ENCODE measurements around the gene SYT14.
A peak's percentile ranks its signal among the peaks of the same experiment; 100 is the strongest.

SYT14 gene

GRCh38 chr1:209924390-209924789 is 13.6 kb upstream of the SYT14 start:
- ATAC-seq (ENCODE audit: low read depth) (no peak), DNase-seq (ENCODE audit: low spot score) (no peak)
- H3K36me3 ChIP-seq (ENCODE audit: low read depth) = no peaks in the 10 kb centered on the region
- TF ChIP-seq CTCF (IDR thresholded peaks at IDR 0.05; ENCODE audit: poor library complexity, severe bottlenecking) = no peak
- H3K4me1 ChIP-seq (ENCODE audit: insufficient read depth, poor library complexity, severe bottlenecking) = no peaks in the 10 kb centered on the region
- H3K9me3 ChIP-seq (ENCODE audit: severe bottlenecking) = no peaks in the 10 kb centered on the region
- no peak overlapping the region for H3K27ac ChIP-seq (ENCODE audit: poor library complexity, severe bottlenecking)
- H3K27me3 ChIP-seq (ENCODE audit: insufficient read depth, poor library complexity, severe bottlenecking) = no peaks in the 10 kb centered on the region
- no peak overlapping the region for H3K4me3 ChIP-seq (ENCODE audit: severe bottlenecking)

- Histone ChIP-seq H3K27me3 (ENCODE audit: insufficient read depth, poor library complexity, severe bottlenecking) (no peaks in the 10 kb centered on the region), H3K27ac (ENCODE audit: poor library complexity, severe bottlenecking) (no peak overlapping the region), H3K4me3 (ENCODE audit: severe bottlenecking) (no peak overlapping the region), H3K4me1 (ENCODE audit: insufficient read depth, poor library complexity, severe bottlenecking) (no peaks in the 10 kb centered on the region), H3K36me3 (ENCODE audit: low read depth) (no peaks in the 10 kb centered on the region), H3K9me3 (ENCODE audit: severe bottlenecking) (no peaks in the 10 kb centered on the region)
- no peak for DNase-seq (ENCODE audit: low spot score)
- TF ChIP-seq CTCF (IDR thresholded peaks at IDR 0.05; ENCODE audit: poor library complexity, severe bottlenecking) = no peak
- peak; percentile 66; the same call in 1 of the 3 replicates for ATAC-seq (ENCODE audit: low read depth)
These were observed 12.0 kb upstream of the SYT14 start for GRCh38 chr1:209926045-209926444.

- Histone ChIP-seq H3K4me3 (ENCODE audit: severe bottlenecking) (no peak overlapping the region), H3K36me3 (ENCODE audit: low read depth) (no peaks in the 10 kb centered on the region), H3K27ac (ENCODE audit: poor library complexity, severe bottlenecking) (no peak overlapping the region), H3K27me3 (ENCODE audit: insufficient read depth, poor library complexity, severe bottlenecking) (no peaks in the 10 kb centered on the region), H3K9me3 (ENCODE audit: severe bottlenecking) (no peaks in the 10 kb centered on the region), H3K4me1 (ENCODE audit: insufficient read depth, poor library complexity, severe bottlenecking) (no peaks in the 10 kb centered on the region)
- no peak for TF ChIP-seq CTCF (IDR thresholded peaks at IDR 0.05; ENCODE audit: poor library complexity, severe bottlenecking)
- ATAC-seq (ENCODE audit: low read depth) (no peak), DNase-seq (ENCODE audit: low spot score) (no peak)
These were observed 10.6 kb upstream of the SYT14 start for GRCh38 chr1:209927466-209927865.

GRCh38 chr1:209929751-209930150 is 8.3 kb upstream of the SYT14 start:
- Histone ChIP-seq H3K4me3 (ENCODE audit: severe bottlenecking) (no peak overlapping the region), H3K27me3 (ENCODE audit: insufficient read depth, poor library complexity, severe bottlenecking) (no peaks in the 10 kb centered on the region), H3K4me1 (ENCODE audit: insufficient read depth, poor library complexity, severe bottlenecking) (no peaks in the 10 kb centered on the region), H3K9me3 (ENCODE audit: severe bottlenecking) (no peaks in the 10 kb centered on the region), H3K27ac (ENCODE audit: poor library complexity, severe bottlenecking) (no peak overlapping the region), H3K36me3 (ENCODE audit: low read depth) (no peaks in the 10 kb centered on the region)
- no peak for TF ChIP-seq CTCF (IDR thresholded peaks at IDR 0.05; ENCODE audit: poor library complexity, severe bottlenecking)
- no peak for ATAC-seq (ENCODE audit: low read depth)
- DNase-seq (ENCODE audit: low spot score) = no peak

GRCh38 chr1:209931141-209931540 is 6.9 kb upstream of the SYT14 start:
- Histone ChIP-seq H3K4me1 (ENCODE audit: insufficient read depth, poor library complexity, severe bottlenecking) (no peaks in the 10 kb centered on the region), H3K27me3 (ENCODE audit: insufficient read depth, poor library complexity, severe bottlenecking) (no peaks in the 10 kb centered on the region), H3K27ac (ENCODE audit: poor library complexity, severe bottlenecking) (no peak overlapping the region), H3K4me3 (ENCODE audit: severe bottlenecking) (no peak overlapping the region), H3K36me3 (ENCODE audit: low read depth) (no peaks in the 10 kb centered on the region), H3K9me3 (ENCODE audit: severe bottlenecking) (no peaks in the 10 kb centered on the region)
- DNase-seq (ENCODE audit: low spot score) = no peak
- ATAC-seq (ENCODE audit: low read depth) = no peak
- TF ChIP-seq CTCF (IDR thresholded peaks at IDR 0.05; ENCODE audit: poor library complexity, severe bottlenecking) = no peak
